Measurements from ENCODE around the gene RNF166.

The RNF166 gene

GRCh38 chr16:88697831-88698615, 8.2 kb downstream of the RNF166 start:
- H3K36me3 Mint-ChIP-seq, result peaks cover 67% of the 10 kb centered on the region
- H3K4me3 Mint-ChIP-seq, result no peak overlapping the region
- DNase-seq (ENCODE audit: low spot score in 2 of 2) (no peak), ATAC-seq (no peak)
- no peaks in the 10 kb centered on the region for H3K9me3 Mint-ChIP-seq
- peaks cover 53% of the 10 kb centered on the region for H3K4me1 Mint-ChIP-seq
- H3K27ac Mint-ChIP-seq, result peak overlapping the region; percentile 60

- Mint-ChIP-seq H3K27ac (peak overlapping the region; percentile 60), H3K4me3 (no peak overlapping the region), H3K36me3 (peaks cover 62% of the 10 kb centered on the region), H3K9me3 (no peaks in the 10 kb centered on the region), H3K4me1 (peaks cover 53% of the 10 kb centered on the region)
- ATAC-seq (no peak), DNase-seq (ENCODE audit: low spot score in 2 of 2) (no peak)
These were observed 8.9 kb downstream of the RNF166 start for GRCh38 chr16:88697116-88697830.

- ATAC-seq, result no peak
- H3K36me3 Mint-ChIP-seq, result peaks cover 54% of the 10 kb centered on the region
- H3K4me1 Mint-ChIP-seq, result peaks cover 53% of the 10 kb centered on the region
- no peak for DNase-seq (ENCODE audit: low spot score in 2 of 2)
- no peaks in the 10 kb centered on the region for H3K9me3 Mint-ChIP-seq
- H3K27ac Mint-ChIP-seq, result peak overlapping the region; percentile 29
- no peak overlapping the region for H3K4me3 Mint-ChIP-seq
These were observed 9.8 kb downstream of the RNF166 start for GRCh38 chr16:88696441-88696840.

GRCh38 chr16:88695753-88696152, 10.5 kb downstream of the RNF166 start:
- no peak for DNase-seq (ENCODE audit: low spot score in 2 of 2)
- Mint-ChIP-seq H3K27ac (peak overlapping the region; percentile 81), H3K36me3 (peaks cover 48% of the 10 kb centered on the region), H3K9me3 (no peaks in the 10 kb centered on the region), H3K4me1 (peaks cover 50% of the 10 kb centered on the region), H3K4me3 (no peak overlapping the region)
- no peak for ATAC-seq

GRCh38 chr16:88695218-88695617, 11.0 kb downstream of the RNF166 start:
- Mint-ChIP-seq H3K4me1 (peaks cover 50% of the 10 kb centered on the region), H3K4me3 (no peak overlapping the region)

GRCh38 chr16:88694221-88695087, 11.8 kb downstream of the RNF166 start:
- Mint-ChIP-seq H3K36me3 (peaks cover 35% of the 10 kb centered on the region), H3K4me3 (no peak overlapping the region), H3K4me1 (peaks cover 43% of the 10 kb centered on the region), H3K9me3 (no peaks in the 10 kb centered on the region), H3K27ac (peak overlapping the region; percentile 81)
- no peak for DNase-seq (ENCODE audit: low spot score in 2 of 2)
- no peak for ATAC-seq

More at GRCh38 chr16:88695218-88695617, 11.0 kb downstream of the RNF166 start:
- no peak for ATAC-seq
- Mint-ChIP-seq H3K9me3 (no peaks in the 10 kb centered on the region), H3K27ac (peak overlapping the region; percentile 81), H3K36me3 (peaks cover 42% of the 10 kb centered on the region)
- DNase-seq (ENCODE audit: low spot score in 2 of 2), result no peak

GRCh38 chr16:88693420-88694177, 12.6 kb downstream of the RNF166 start:
- H3K9me3 Mint-ChIP-seq, result no peaks in the 10 kb centered on the region
- peaks cover 34% of the 10 kb centered on the region for H3K36me3 Mint-ChIP-seq
- peak overlapping the region; percentile 81 for H3K27ac Mint-ChIP-seq
- H3K4me3 Mint-ChIP-seq, result no peak overlapping the region
- no peak for ATAC-seq
- no peak for DNase-seq (ENCODE audit: low spot score in 2 of 2)
- H3K4me1 Mint-ChIP-seq, result peaks cover 40% of the 10 kb centered on the region

GRCh38 chr16:88692861-88693260, 13.3 kb downstream of the RNF166 start:
- DNase-seq (ENCODE audit: low spot score in 2 of 2) (no peak), ATAC-seq (no peak)
- H3K36me3 Mint-ChIP-seq, result peaks cover 26% of the 10 kb centered on the region
- H3K4me1 Mint-ChIP-seq, result peaks cover 36% of the 10 kb centered on the region
- H3K4me3 Mint-ChIP-seq, result peak overlapping the region; percentile 26
- H3K27ac Mint-ChIP-seq, result peak overlapping the region; percentile 63
- no peaks in the 10 kb centered on the region for H3K9me3 Mint-ChIP-seq

GRCh38 chr16:88691924-88692560, 14.2 kb downstream of the RNF166 start:
- ATAC-seq (peak; percentile 18), DNase-seq (ENCODE audit: low spot score in 2 of 2) (no peak)
- H3K9me3 Mint-ChIP-seq, result no peaks in the 10 kb centered on the region
- H3K4me3 Mint-ChIP-seq, result peak overlapping the region; percentile 26
- H3K36me3 Mint-ChIP-seq, result peaks cover 18% of the 10 kb centered on the region
- peak overlapping the region; percentile 63 for H3K27ac Mint-ChIP-seq
- peaks cover 31% of the 10 kb centered on the region for H3K4me1 Mint-ChIP-seq

GRCh38 chr16:88691129-88691813, 14.9 kb downstream of the RNF166 start:
- Mint-ChIP-seq H3K36me3 (peaks cover 10% of the 10 kb centered on the region), H3K4me1 (peaks cover 31% of the 10 kb centered on the region), H3K27ac (peak overlapping the region; percentile 72), H3K4me3 (peak overlapping the region; percentile 41), H3K9me3 (no peaks in the 10 kb centered on the region)
- ATAC-seq (no peak), DNase-seq (ENCODE audit: low spot score in 2 of 2) (no peak)

- Mint-ChIP-seq H3K36me3 (peaks cover 8% of the 10 kb centered on the region), H3K9me3 (no peaks in the 10 kb centered on the region), H3K4me3 (peak overlapping the region; percentile 41), H3K4me1 (peaks cover 32% of the 10 kb centered on the region), H3K27ac (peak overlapping the region; percentile 72)
- DNase-seq (ENCODE audit: low spot score in 2 of 2) (no peak), ATAC-seq (no peak)
These were observed 15.7 kb downstream of the RNF166 start for GRCh38 chr16:88690341-88691128.

GRCh38 chr16:88688013-88688778, 18.0 kb downstream of the RNF166 start:
- peak overlapping the region; percentile 10 for H3K27ac Mint-ChIP-seq
- ATAC-seq (no peak), DNase-seq (ENCODE audit: low spot score in 2 of 2) (no peak)
- H3K4me1 Mint-ChIP-seq, result peaks cover 45% of the 10 kb centered on the region
- no peaks in the 10 kb centered on the region for H3K36me3 Mint-ChIP-seq
- H3K4me3 Mint-ChIP-seq, result no peak overlapping the region
- H3K9me3 Mint-ChIP-seq, result no peaks in the 10 kb centered on the region

GRCh38 chr16:88687676-88688012, 18.6 kb downstream of the RNF166 start:
- Mint-ChIP-seq H3K4me1 (peaks cover 42% of the 10 kb centered on the region), H3K27ac (no peak overlapping the region), H3K36me3 (no peaks in the 10 kb centered on the region), H3K9me3 (no peaks in the 10 kb centered on the region), H3K4me3 (no peak overlapping the region)
- DNase-seq (ENCODE audit: low spot score in 2 of 2), result no peak
- ATAC-seq, result no peak

All from stimulated activated effector memory CD8-positive, alpha-beta T cell treated with anti-CD3 and anti-CD28 coated beads, Interleukin-12 subunit alpha, Interleukin-12 subunit beta, amount 100 ng/mL, for 72 hours (primary cell).